ENCODE results near the gene MCRIP2. TPM values are rescaled to one million over a fixed set of nuclear protein-coding genes. Genes with fewer than 3 reads are reported as not detected.

Gene MCRIP2
- total RNA-seq, 6 donors from 2014 or later = 34.9 to 85.7 (median 53.3) TPM

GRCh38 chr16:642189-643049 lies 791 bp downstream of the MCRIP2 start:
- TF ChIP-seq POLR2AphosphoS5 (IDR thresholded peaks at IDR 0.05) (peak in 1 of 2 donors; percentile 30), EP300 (IDR thresholded peaks at IDR 0.05) (no peak), POLR2A (IDR thresholded peaks at IDR 0.05) (peak in 1 of 4 donors; percentile 50)
- TF ChIP-seq, protein P1, sequence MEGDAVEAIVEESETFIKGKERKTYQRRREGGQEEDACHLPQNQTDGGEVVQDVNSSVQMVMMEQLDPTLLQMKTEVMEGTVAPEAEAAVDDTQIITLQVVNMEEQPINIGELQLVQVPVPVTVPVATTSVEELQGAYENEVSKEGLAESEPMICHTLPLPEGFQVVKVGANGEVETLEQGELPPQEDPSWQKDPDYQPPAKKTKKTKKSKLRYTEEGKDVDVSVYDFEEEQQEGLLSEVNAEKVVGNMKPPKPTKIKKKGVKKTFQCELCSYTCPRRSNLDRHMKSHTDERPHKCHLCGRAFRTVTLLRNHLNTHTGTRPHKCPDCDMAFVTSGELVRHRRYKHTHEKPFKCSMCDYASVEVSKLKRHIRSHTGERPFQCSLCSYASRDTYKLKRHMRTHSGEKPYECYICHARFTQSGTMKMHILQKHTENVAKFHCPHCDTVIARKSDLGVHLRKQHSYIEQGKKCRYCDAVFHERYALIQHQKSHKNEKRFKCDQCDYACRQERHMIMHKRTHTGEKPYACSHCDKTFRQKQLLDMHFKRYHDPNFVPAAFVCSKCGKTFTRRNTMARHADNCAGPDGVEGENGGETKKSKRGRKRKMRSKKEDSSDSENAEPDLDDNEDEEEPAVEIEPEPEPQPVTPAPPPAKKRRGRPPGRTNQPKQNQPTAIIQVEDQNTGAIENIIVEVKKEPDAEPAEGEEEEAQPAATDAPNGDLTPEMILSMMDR (IDR thresholded peaks at IDR 0.05) = peak in 1 of 6 experiments; percentile 6
- DNase-seq = peak; percentile 79 to 95
- peak; percentile 50 for ATAC-seq (ENCODE audit: low FRiP score in 2 of 2)
- H3K36me3 ChIP-seq = no peaks in the 10 kb centered on the region
- peak overlapping the region; percentile 85 to 89 (median 88) for H3K27ac ChIP-seq
- H3K4me1 ChIP-seq = peaks cover 22 to 80% (median 49%) of the 10 kb centered on the region in 4 donors
- no peaks in the 10 kb centered on the region for H3K9me3 ChIP-seq
- no peaks in the 10 kb centered on the region for H3K27me3 ChIP-seq
- peak overlapping the region; percentile 91 to 97 (median 94) for H3K4me3 ChIP-seq
- 0 to 9% methylated on average over 5 to 29 of the region's 72 CpGs for WGBS, 2 donors

GRCh38 chr16:643050-643368 lies 1.4 kb downstream of the MCRIP2 start:
- ATAC-seq (ENCODE audit: low FRiP score in 2 of 2) (no peak), DNase-seq (peak in 1 of 2 donors; percentile 74)
- Histone ChIP-seq H3K4me3 (peak overlapping the region in 3 of 4 donors; percentile 91 to 97 (median 94)), H3K4me1 (peaks cover 23 to 80% (median 49%) of the 10 kb centered on the region in 4 donors), H3K27me3 (no peaks in the 10 kb centered on the region), H3K9me3 (no peaks in the 10 kb centered on the region), H3K27ac (peak overlapping the region; percentile 85 to 89 (median 88)), H3K36me3 (no peaks in the 10 kb centered on the region)
- no peak for TF ChIP-seq POLR2A (IDR thresholded peaks at IDR 0.05)
- TF ChIP-seq, protein P1 (IDR thresholded peaks at IDR 0.05) = no peak
- TF ChIP-seq POLR2AphosphoS5 (IDR thresholded peaks at IDR 0.05) = no peak
- no peak for TF ChIP-seq EP300 (IDR thresholded peaks at IDR 0.05)
- WGBS, 2 donors = 88 to 92% methylated on average over 1 to 7 of the region's 13 CpGs

- Histone ChIP-seq H3K36me3 (no peaks in the 10 kb centered on the region), H3K27me3 (no peaks in the 10 kb centered on the region), H3K4me3 (no peak overlapping the region), H3K9me3 (no peaks in the 10 kb centered on the region), H3K4me1 (peaks cover 28 to 91% (median 57%) of the 10 kb centered on the region in 4 donors), H3K27ac (no peak overlapping the region)
- TF ChIP-seq POLR2A (IDR thresholded peaks at IDR 0.05) = no peak
- no peak for TF ChIP-seq EP300 (IDR thresholded peaks at IDR 0.05)
- no peak for TF ChIP-seq POLR2AphosphoS5 (IDR thresholded peaks at IDR 0.05)
- TF ChIP-seq, protein P1 (IDR thresholded peaks at IDR 0.05) = no peak
- DNase-seq = peak in 1 of 2 donors; percentile 74
- ATAC-seq (ENCODE audit: low FRiP score in 2 of 2) = no peak
- WGBS, 2 donors = 91% methylated on average over 12 of the region's 12 CpGs
These were observed 2.9 kb downstream of the MCRIP2 start for GRCh38 chr16:644556-644955.

- H3K9me3 ChIP-seq = no peaks in the 10 kb centered on the region
- no peaks in the 10 kb centered on the region for H3K27me3 ChIP-seq
- no peak overlapping the region for H3K4me3 ChIP-seq
- TF ChIP-seq EP300 (IDR thresholded peaks at IDR 0.05) = no peak
- TF ChIP-seq POLR2A (IDR thresholded peaks at IDR 0.05) = no peak
- TF ChIP-seq, protein P1 (IDR thresholded peaks at IDR 0.05) = no peak
- TF ChIP-seq POLR2AphosphoS5 (IDR thresholded peaks at IDR 0.05) = no peak
- ATAC-seq (ENCODE audit: low FRiP score in 2 of 2) (no peak), DNase-seq (peak; percentile 77 to 78)
- H3K4me1 ChIP-seq = peaks cover 38 to 94% (median 61%) of the 10 kb centered on the region in 4 donors
- no peaks in the 10 kb centered on the region for H3K36me3 ChIP-seq
- WGBS, 2 donors = 55 to 63% methylated on average over 16 to 28 of the region's 32 CpGs
- peak overlapping the region in 3 of 4 donors; percentile 36 to 53 (median 42) for H3K27ac ChIP-seq
These were observed 4.4 kb downstream of the MCRIP2 start for GRCh38 chr16:645852-646678.

All from upper lobe of left lung (tissue), 6 donors.